Type B pancreatic cell (in vitro differentiated cells): ENCODE data around the gene FRY. TPM values are rescaled to one million over a fixed set of nuclear protein-coding genes. Genes with fewer than 3 reads are reported as not detected.

Experiments used
- DNase-seq: peaks from one replicate; pipeline ENCODE4 v3.0.0; 2021; ENCODE audit warnings: mixed read lengths; ENCODE audit not compliant: unreplicated experiment; ENCODE audit errors: extremely low spot score
- H3K27ac Mint-ChIP-seq: 2 replicates; pipeline ENCODE4 v1.8.0; 2021; ENCODE audit warnings: mild to moderate bottlenecking, mixed read lengths
- H3K27me3 Mint-ChIP-seq: 2 replicates; pipeline ENCODE4 v1.8.0; 2021; ENCODE audit warnings: mixed read lengths
- H3K36me3 Mint-ChIP-seq: 2 replicates; pipeline ENCODE4 v1.8.0; 2021; ENCODE audit warnings: mixed read lengths
- H3K4me1 Mint-ChIP-seq: one replicate; pipeline ENCODE4 v1.8.0; 2021; ENCODE audit warnings: mixed read lengths; ENCODE audit not compliant: unreplicated experiment
- H3K4me3 Mint-ChIP-seq: 2 replicates; pipeline ENCODE4 v1.8.0; 2021; ENCODE audit warnings: mild to moderate bottlenecking, mixed read lengths
- H3K9me3 Mint-ChIP-seq: 2 replicates; pipeline ENCODE4 v1.8.0; 2021; ENCODE audit warnings: mixed read lengths
- CTCF ChIP-seq: fragments of 200-600 bp; sonication (generic); conservative IDR thresholded peaks from 2 replicates; pipeline ENCODE4 v1.5.0; 2021; ENCODE audit warnings: antibody characterized with exemption, mild to moderate bottlenecking
- total RNA-seq: library from RNA; stranded (reverse); gene quantifications from 2 replicates; pipeline ENCODE4 v1.2.1, GENCODE V29; 2021; ENCODE audit warnings: low replicate concordance

Gene FRY
- total RNA-seq, 1 donor from 2014 or later: 13.4 TPM

- Mint-ChIP-seq H3K4me3 (no peak overlapping the region), H3K36me3 (peaks cover 12% of the 10 kb centered on the region), H3K27ac (no peak overlapping the region), H3K9me3 (no peaks in the 10 kb centered on the region), H3K27me3 (no peaks in the 10 kb centered on the region), H3K4me1 (no peaks in the 10 kb centered on the region)
- no peak for DNase-seq
- TF ChIP-seq CTCF: no peak
Observed at GRCh38 chr13:32323912-32324311, 292.3 kb downstream of the FRY start.

GRCh38 chr13:32330441-32330840 lies 298.9 kb downstream of the FRY start:
- no peak for DNase-seq
- Mint-ChIP-seq H3K27ac (no peak overlapping the region), H3K4me1 (no peaks in the 10 kb centered on the region), H3K27me3 (no peaks in the 10 kb centered on the region), H3K4me3 (no peak overlapping the region), H3K36me3 (peaks cover 25% of the 10 kb centered on the region), H3K9me3 (no peaks in the 10 kb centered on the region)
- no peak for TF ChIP-seq CTCF

GRCh38 chr13:32334671-32335070 lies 303.1 kb downstream of the FRY start:
- no peak for TF ChIP-seq CTCF
- Mint-ChIP-seq H3K4me1 (no peaks in the 10 kb centered on the region), H3K27ac (no peak overlapping the region), H3K36me3 (peaks cover 41% of the 10 kb centered on the region), H3K27me3 (no peaks in the 10 kb centered on the region), H3K9me3 (no peaks in the 10 kb centered on the region), H3K4me3 (no peak overlapping the region)
- DNase-seq: no peak

- no peak for DNase-seq
- Mint-ChIP-seq H3K9me3 (no peaks in the 10 kb centered on the region), H3K4me1 (no peaks in the 10 kb centered on the region), H3K36me3 (peaks cover 21% of the 10 kb centered on the region), H3K27ac (no peak overlapping the region), H3K4me3 (no peak overlapping the region), H3K27me3 (no peaks in the 10 kb centered on the region)
- TF ChIP-seq CTCF: no peak
Observed at GRCh38 chr13:32340914-32341313, 309.3 kb downstream of the FRY start.

- Mint-ChIP-seq H3K36me3 (peaks cover 24% of the 10 kb centered on the region), H3K4me3 (no peak overlapping the region), H3K27me3 (no peaks in the 10 kb centered on the region), H3K4me1 (no peaks in the 10 kb centered on the region), H3K9me3 (no peaks in the 10 kb centered on the region), H3K27ac (no peak overlapping the region)
- DNase-seq: no peak
- TF ChIP-seq CTCF: no peak
Observed at GRCh38 chr13:32347651-32348050, 316.1 kb downstream of the FRY start.
